ENCODE data around the gene RBPJ.
A peak's percentile ranks its signal among the peaks of the same experiment; 100 is the strongest.

Gene RBPJ

GRCh38 chr4:26289401-26289800 is 31.4 kb upstream of the RBPJ start:
- no peaks in the 10 kb centered on the region for H3K36me3 ChIP-seq (ENCODE audit: control insufficient read depth, insufficient read depth, low read length, severe bottlenecking)
- no peak overlapping the region for H3K4me3 ChIP-seq (ENCODE audit: low read length)
- no peaks in the 10 kb centered on the region for H3K9me3 ChIP-seq (ENCODE audit: control insufficient read depth, low read length)
- no peak for DNase-seq (ENCODE audit: low read depth)
- peaks cover 29% of the 10 kb centered on the region for H3K4me1 ChIP-seq (ENCODE audit: control insufficient read depth, insufficient read depth, low read length)
- H3K9ac ChIP-seq (ENCODE audit: low read length), result no peak overlapping the region
- no peaks in the 10 kb centered on the region for H3K27me3 ChIP-seq (replicated peaks; ENCODE audit: control insufficient read depth, insufficient read depth, low read length)

GRCh38 chr4:26290321-26290720 is 30.5 kb upstream of the RBPJ start:
- peaks cover 29% of the 10 kb centered on the region for H3K4me1 ChIP-seq (ENCODE audit: control insufficient read depth, insufficient read depth, low read length)
- H3K9me3 ChIP-seq (ENCODE audit: control insufficient read depth, low read length), result no peaks in the 10 kb centered on the region
- no peak overlapping the region for H3K9ac ChIP-seq (ENCODE audit: low read length)
- no peak for DNase-seq (ENCODE audit: low read depth)
- no peaks in the 10 kb centered on the region for H3K36me3 ChIP-seq (ENCODE audit: control insufficient read depth, insufficient read depth, low read length, severe bottlenecking)
- H3K4me3 ChIP-seq (ENCODE audit: low read length), result no peak overlapping the region
- H3K27me3 ChIP-seq (replicated peaks; ENCODE audit: control insufficient read depth, insufficient read depth, low read length), result no peaks in the 10 kb centered on the region

GRCh38 chr4:26294904-26295303 is 25.9 kb upstream of the RBPJ start:
- DNase-seq (ENCODE audit: low read depth), result no peak
- no peaks in the 10 kb centered on the region for H3K27me3 ChIP-seq (replicated peaks; ENCODE audit: control insufficient read depth, insufficient read depth, low read length)
- H3K36me3 ChIP-seq (ENCODE audit: control insufficient read depth, insufficient read depth, low read length, severe bottlenecking), result no peaks in the 10 kb centered on the region
- H3K4me1 ChIP-seq (ENCODE audit: control insufficient read depth, insufficient read depth, low read length), result peaks cover 27% of the 10 kb centered on the region
- H3K4me3 ChIP-seq (ENCODE audit: low read length), result no peak overlapping the region
- H3K9me3 ChIP-seq (ENCODE audit: control insufficient read depth, low read length), result no peaks in the 10 kb centered on the region
- H3K9ac ChIP-seq (ENCODE audit: low read length), result no peak overlapping the region

- no peak overlapping the region for H3K9ac ChIP-seq (ENCODE audit: low read length)
- no peak overlapping the region for H3K4me3 ChIP-seq (ENCODE audit: low read length)
- DNase-seq (ENCODE audit: low read depth), result no peak
- H3K9me3 ChIP-seq (ENCODE audit: control insufficient read depth, low read length), result no peaks in the 10 kb centered on the region
- H3K27me3 ChIP-seq (replicated peaks; ENCODE audit: control insufficient read depth, insufficient read depth, low read length), result no peaks in the 10 kb centered on the region
- H3K36me3 ChIP-seq (ENCODE audit: control insufficient read depth, insufficient read depth, low read length, severe bottlenecking), result no peaks in the 10 kb centered on the region
- H3K4me1 ChIP-seq (ENCODE audit: control insufficient read depth, insufficient read depth, low read length), result peaks cover 28% of the 10 kb centered on the region
Measured at GRCh38 chr4:26296021-26296420, 24.8 kb upstream of the RBPJ start.

GRCh38 chr4:26296514-26296913 is 24.3 kb upstream of the RBPJ start:
- H3K27me3 ChIP-seq (replicated peaks; ENCODE audit: control insufficient read depth, insufficient read depth, low read length), result no peaks in the 10 kb centered on the region
- no peaks in the 10 kb centered on the region for H3K9me3 ChIP-seq (ENCODE audit: control insufficient read depth, low read length)

GRCh38 chr4:26297219-26297618 is 23.6 kb upstream of the RBPJ start:
- Histone ChIP-seq H3K9me3 (ENCODE audit: control insufficient read depth, low read length) (no peaks in the 10 kb centered on the region), H3K4me1 (ENCODE audit: control insufficient read depth, insufficient read depth, low read length) (peaks cover 29% of the 10 kb centered on the region), H3K4me3 (ENCODE audit: low read length) (no peak overlapping the region), H3K9ac (ENCODE audit: low read length) (no peak overlapping the region), H3K27me3 (replicated peaks; ENCODE audit: control insufficient read depth, insufficient read depth, low read length) (no peaks in the 10 kb centered on the region), H3K36me3 (ENCODE audit: control insufficient read depth, insufficient read depth, low read length, severe bottlenecking) (no peaks in the 10 kb centered on the region)
- no peak for DNase-seq (ENCODE audit: low read depth)

More at GRCh38 chr4:26296514-26296913, 24.3 kb upstream of the RBPJ start:
- Histone ChIP-seq H3K4me1 (ENCODE audit: control insufficient read depth, insufficient read depth, low read length) (peaks cover 29% of the 10 kb centered on the region), H3K36me3 (ENCODE audit: control insufficient read depth, insufficient read depth, low read length, severe bottlenecking) (no peaks in the 10 kb centered on the region), H3K4me3 (ENCODE audit: low read length) (no peak overlapping the region), H3K9ac (ENCODE audit: low read length) (no peak overlapping the region)
- DNase-seq (ENCODE audit: low read depth), result no peak

- Histone ChIP-seq H3K9ac (ENCODE audit: low read length) (peak overlapping the region; percentile 64), H3K36me3 (ENCODE audit: control insufficient read depth, insufficient read depth, low read length, severe bottlenecking) (no peaks in the 10 kb centered on the region), H3K4me1 (ENCODE audit: control insufficient read depth, insufficient read depth, low read length) (peaks cover 29% of the 10 kb centered on the region), H3K9me3 (ENCODE audit: control insufficient read depth, low read length) (no peaks in the 10 kb centered on the region), H3K27me3 (replicated peaks; ENCODE audit: control insufficient read depth, insufficient read depth, low read length) (no peaks in the 10 kb centered on the region), H3K4me3 (ENCODE audit: low read length) (peak overlapping the region; percentile 72)
- peak; percentile 89 for DNase-seq (ENCODE audit: low read depth)
Measured at GRCh38 chr4:26298198-26298947, 22.4 kb upstream of the RBPJ start.

- H3K4me1 ChIP-seq (ENCODE audit: control insufficient read depth, insufficient read depth, low read length), result peaks cover 29% of the 10 kb centered on the region
- H3K9ac ChIP-seq (ENCODE audit: low read length), result peak overlapping the region; percentile 64
- H3K4me3 ChIP-seq (ENCODE audit: low read length), result peak overlapping the region; percentile 72
- no peaks in the 10 kb centered on the region for H3K27me3 ChIP-seq (replicated peaks; ENCODE audit: control insufficient read depth, insufficient read depth, low read length)
- no peaks in the 10 kb centered on the region for H3K9me3 ChIP-seq (ENCODE audit: control insufficient read depth, low read length)
- no peaks in the 10 kb centered on the region for H3K36me3 ChIP-seq (ENCODE audit: control insufficient read depth, insufficient read depth, low read length, severe bottlenecking)
- no peak for DNase-seq (ENCODE audit: low read depth)
Measured at GRCh38 chr4:26299254-26299882, 21.4 kb upstream of the RBPJ start.

GRCh38 chr4:26300314-26301307 is 20.2 kb upstream of the RBPJ start:
- Histone ChIP-seq H3K27me3 (replicated peaks; ENCODE audit: control insufficient read depth, insufficient read depth, low read length) (no peaks in the 10 kb centered on the region), H3K9ac (ENCODE audit: low read length) (no peak overlapping the region), H3K4me1 (ENCODE audit: control insufficient read depth, insufficient read depth, low read length) (peaks cover 29% of the 10 kb centered on the region), H3K9me3 (ENCODE audit: control insufficient read depth, low read length) (no peaks in the 10 kb centered on the region), H3K36me3 (ENCODE audit: control insufficient read depth, insufficient read depth, low read length, severe bottlenecking) (no peaks in the 10 kb centered on the region), H3K4me3 (ENCODE audit: low read length) (no peak overlapping the region)
- DNase-seq (ENCODE audit: low read depth), result peak; percentile 56

GRCh38 chr4:26302031-26302899 is 18.5 kb upstream of the RBPJ start:
- H3K4me1 ChIP-seq (ENCODE audit: control insufficient read depth, insufficient read depth, low read length), result peaks cover 29% of the 10 kb centered on the region
- no peaks in the 10 kb centered on the region for H3K36me3 ChIP-seq (ENCODE audit: control insufficient read depth, insufficient read depth, low read length, severe bottlenecking)
- H3K9ac ChIP-seq (ENCODE audit: low read length), result no peak overlapping the region
- no peak for DNase-seq (ENCODE audit: low read depth)
- no peak overlapping the region for H3K4me3 ChIP-seq (ENCODE audit: low read length)
- no peaks in the 10 kb centered on the region for H3K27me3 ChIP-seq (replicated peaks; ENCODE audit: control insufficient read depth, insufficient read depth, low read length)
- H3K9me3 ChIP-seq (ENCODE audit: control insufficient read depth, low read length), result no peaks in the 10 kb centered on the region

Measured in adipocyte (in vitro differentiated cells).